Measurements from ENCODE around the gene ALLC. TPM values are rescaled to one million over a fixed set of nuclear protein-coding genes. Genes with fewer than 3 reads are reported as not detected.

Gene ALLC
- total and polyA plus RNA-seq, 9 of the 15 experiments (the other 6 are each of a cell fraction or from before 2014, with no cell fraction given) = not detected

- H3K36me3 ChIP-seq (ENCODE audit: control insufficient read depth, insufficient read depth, low read length) = no peaks in the 10 kb centered on the region
- 3% methylated on average over 11 of the region's 12 CpGs for WGBS (ENCODE audit: insufficient coverage, low coverage, missing lambda C conversion rate)
- H3K79me2 ChIP-seq (ENCODE audit: control insufficient read depth, insufficient read depth, low read length) = no peaks in the 10 kb centered on the region
- no peak overlapping the region for H3K4me3 ChIP-seq
- POLR2A ChIA-PET = no interaction called here
- no peak overlapping the region for H2AFZ ChIP-seq (ENCODE audit: low read depth, low read length)
- H3K9me3 ChIP-seq (replicated peaks; ENCODE audit: control insufficient read depth, insufficient read depth, low read depth, low read length) = no peaks in the 10 kb centered on the region; the same call in 1 of the 2 replicates
- H4K20me1 ChIP-seq (replicated peaks; ENCODE audit: control insufficient read depth, insufficient read depth, low read length) = no peaks in the 10 kb centered on the region
- TF ChIP-seq TAF9B (IDR thresholded peaks at IDR 0.05; ENCODE audit: partially characterized antibody) (no peak), NFIC (IDR thresholded peaks at IDR 0.05) (peak; percentile 88), CEBPB (tag; IDR thresholded peaks at IDR 0.05) (no peak), NFIX (CRISPR knock-in tag; IDR thresholded peaks at IDR 0.05; ENCODE audit: low read depth) (peak; percentile 51; the same call in 1 of the 2 replicates), MAFK (IDR thresholded peaks at IDR 0.05; ENCODE audit: low read length) (no peak), PYGO2 (tag; IDR thresholded peaks at IDR 0.05) (no peak)
- in situ Hi-C loops (cut with MboI) = no loop called here
- no TSS peak for BruUV-seq (replicated peaks)
- peak overlapping the region in 1 of 2 experiments; percentile 17; a peak in 1 of 4 replicates for H3K9ac ChIP-seq (ENCODE audit: insufficient read depth in 1 of 2, low read depth in 2 of 2, low read length in 2 of 2)
- FAIRE-seq (no peak), ATAC-seq (no peak; the same call in 2 of the 3 replicates), DNase-seq (ENCODE audit: extremely low read depth in 1 of 4, low spot score in 3 of 4) (peak in 1 of 4 experiments; percentile 19)
- no peak overlapping the region for H3K27ac ChIP-seq (ENCODE audit: extremely low read depth, low read depth, low read length)
- H3K4me2 ChIP-seq (ENCODE audit: insufficient read depth, low read length) = no peak overlapping the region
- H3K4me1 ChIP-seq (replicated peaks in 1 of 2; ENCODE audit: control insufficient read depth in 2 of 2, insufficient read depth in 2 of 2, low read length in 2 of 2) = no peaks in the 10 kb centered on the region
- CTCF ChIA-PET (ENCODE audit: low intra/inter-chr PET ratio) = no interaction called here
- H3K9me1 ChIP-seq (ENCODE audit: control insufficient read depth, insufficient read depth, low read length) = no peaks in the 10 kb centered on the region
- peaks cover 16 to 51% of the 10 kb centered on the region in 2 experiments for H3K27me3 ChIP-seq (ENCODE audit: control insufficient read depth in 2 of 2, insufficient read depth in 2 of 2, low read length in 2 of 2)
- intact Hi-C loops (cut with micrococcal nuclease) = no loop called here
Observed at GRCh38 chr2:3745920-3746319, 87.9 kb downstream of the ALLC start.

GRCh38 chr2:3747032-3747654, 89.1 kb downstream of the ALLC start:
- FAIRE-seq = no peak
- intact Hi-C loops (cut with micrococcal nuclease) = no loop called here
- TF ChIP-seq MTA1 (IDR thresholded peaks at IDR 0.05; ENCODE audit: borderline replicate concordance) = no peak
- no peak for TF ChIP-seq HES1 (IDR thresholded peaks at IDR 0.05; ENCODE audit: low read depth)
- no peak for TF ChIP-seq SIN3A (IDR thresholded peaks at IDR 0.05; ENCODE audit: borderline replicate concordance in 2 of 2, control insufficient read depth in 1 of 2, low read depth in 2 of 2, low read length in 2 of 2)
- no peak for TF ChIP-seq ZNF655 (CRISPR knock-in tag; IDR thresholded peaks at IDR 0.05)
- no peak for TF ChIP-seq SOX6 (IDR thresholded peaks at IDR 0.05)
- TF ChIP-seq ARHGAP35 (IDR thresholded peaks at IDR 0.05; ENCODE audit: partially characterized antibody) = no peak
- TF ChIP-seq CBX8 (IDR thresholded peaks at IDR 0.05; ENCODE audit: borderline replicate concordance, extremely low read depth, low read depth, low read length, poor library complexity, severe bottlenecking) = no peak
- no peak for TF ChIP-seq STAG1 (CRISPR knock-in tag; IDR thresholded peaks at IDR 0.05; ENCODE audit: borderline replicate concordance)
- no peak for TF ChIP-seq SIN3B (IDR thresholded peaks at IDR 0.05; ENCODE audit: low read depth)

More at GRCh38 chr2:3747032-3747654, 89.1 kb downstream of the ALLC start:
- Histone ChIP-seq H4K20me1 (replicated peaks; ENCODE audit: control insufficient read depth, insufficient read depth, low read length) (no peaks in the 10 kb centered on the region), H3K4me3 (no peak overlapping the region), H3K27me3 (ENCODE audit: control insufficient read depth in 2 of 2, insufficient read depth in 2 of 2, low read length in 2 of 2) (peaks cover 24 to 57% of the 10 kb centered on the region in 2 experiments), H3K27ac (ENCODE audit: extremely low read depth, low read depth, low read length) (no peak overlapping the region), H3K36me3 (ENCODE audit: control insufficient read depth, insufficient read depth, low read length) (no peaks in the 10 kb centered on the region), H3K79me2 (ENCODE audit: control insufficient read depth, insufficient read depth, low read length) (no peaks in the 10 kb centered on the region), H2AFZ (ENCODE audit: low read depth, low read length) (no peak overlapping the region), H3K9me3 (replicated peaks; ENCODE audit: control insufficient read depth, insufficient read depth, low read depth, low read length) (no peaks in the 10 kb centered on the region; the same call in 1 of the 2 replicates), H3K4me2 (ENCODE audit: insufficient read depth, low read length) (no peak overlapping the region), H3K9ac (ENCODE audit: insufficient read depth in 1 of 2, low read depth in 2 of 2, low read length in 2 of 2) (no peak overlapping the region), H3K9me1 (ENCODE audit: control insufficient read depth, insufficient read depth, low read length) (no peaks in the 10 kb centered on the region), H3K4me1 (replicated peaks in 1 of 2; ENCODE audit: control insufficient read depth in 2 of 2, insufficient read depth in 2 of 2, low read length in 2 of 2) (no peaks in the 10 kb centered on the region)
- ATAC-seq (no peak), DNase-seq (ENCODE audit: extremely low read depth in 1 of 4, low spot score in 3 of 4) (no peak)
- under 1% methylated on average over 20 of the region's 20 CpGs for WGBS (ENCODE audit: insufficient coverage, low coverage, missing lambda C conversion rate)
- ChIA-PET POLR2A (no interaction called here), CTCF (ENCODE audit: low intra/inter-chr PET ratio) (no interaction called here)
- in situ Hi-C loops (cut with MboI) = no loop called here
- BruUV-seq (replicated peaks) = no TSS peak

Data from K562 (cell line).